Stomach (tissue), 9 donors: Measurements from ENCODE around the gene GPR61. TPM values are rescaled to one million over a fixed set of nuclear protein-coding genes. Genes with fewer than 3 reads are reported as not detected.

Experiments
- DNase-seq, 2 donors: peaks; one replicate each; pipeline versions ENCODE4 v3.0.0 to v3.0.0-alpha.2; 2013 to 2019
- H3K27ac ChIP-seq, 5 donors: fragments of 200-600 bp in 4 of 5; sonication (generic) in 4 of 5; one replicate each; pipeline ENCODE4 v1.5.1; 2013 to 2019; ENCODE audit warnings: mild to moderate bottlenecking in 1 of 5, moderate library complexity in 1 of 5
- H3K27me3 ChIP-seq, 3 donors: fragments of 200-600 bp; sonication (generic); one replicate each; pipeline ENCODE4 v1.5.1; 2017 to 2019; ENCODE audit warnings: mixed run types in 1 of 3
- H3K36me3 ChIP-seq, 4 donors: fragments of 200-600 bp; sonication (generic); 1 replicate in 3 of 4; 2 replicates in 1 of 4; pipeline ENCODE4 v1.5.1; 2016 to 2019
- H3K4me1 ChIP-seq, 4 donors: fragments of 200-600 bp; sonication (generic); one replicate each; pipeline ENCODE4 v1.5.1; 2016 to 2019
- H3K4me3 ChIP-seq, 4 donors: fragments of 200-600 bp; sonication (generic) in 3 of 4; one replicate each; pipeline ENCODE4 v1.5.1; 2016 to 2019; ENCODE audit warnings: mild to moderate bottlenecking in 1 of 4
- H3K9me3 ChIP-seq, 4 donors: fragments of 200-600 bp; sonication (generic); one replicate each; pipeline ENCODE4 v1.5.1; 2016 to 2019
- EP300 ChIP-seq: sonication (generic); formaldehyde crosslinking; IDR thresholded peaks from one replicate; pipeline ENCODE4 v1.6.1; 2017; ENCODE audit warnings: antibody characterized with exemption
- POLR2A ChIP-seq, 4 donors: fragments of 450-650 bp; IDR thresholded peaks; one replicate each; pipeline ENCODE4 v1.6.1; 2016; ENCODE audit warnings: antibody characterized with exemption in 4 of 4, control low read depth in 2 of 4, mild to moderate bottlenecking in 1 of 4, moderate library complexity in 1 of 4
- POLR2AphosphoS5 ChIP-seq, 3 donors: sonication (generic); formaldehyde crosslinking; IDR thresholded peaks; one replicate each; pipeline ENCODE4 v1.6.1; 2016; ENCODE audit warnings: antibody characterized with exemption in 3 of 3
- WGBS, 5 donors: extraction: QIAGEN DNeasy Blood & Tissue Kit in 3 of 5; methylation state at CpG; one replicate each; pipeline versions ENCODE4 v1.1.5 to v1.1.7; 2013 to 2018; 5-methylcytosine and 5-hydroxymethylcytosine counted together
- intact Hi-C: fragments of 100-400 bp; cut with DNase I; formaldehyde crosslinking; loops from one replicate; pipeline ENCODE4 v1.15.1; 2023; ENCODE audit warnings: low total_unique reads
- polyA plus RNA-seq, 3 donors: library from polyadenylated mRNA; stranded (reverse); fragments of 200-250 nt; gene quantifications; one replicate each; pipeline ENCODE4 v1.2.3, GENCODE V29; 2013
- total RNA-seq, 5 donors: library from RNA; depleted of rRNA; stranded (reverse); fragments of >200 nt; gene quantifications; one replicate each; pipeline versions ENCODE4 v1.1.0 to v1.2.3, GENCODE V29; 2014 to 2016
- TF ChIP-seq, protein P1 (sequence below), 7 experiments: fragments of 450-650 bp in 4 of 7; fragments of 200-600 bp in 3 of 7; sonication (generic) in 3 of 7; IDR thresholded peaks; one replicate each; pipeline ENCODE4 v1.5.1; 2016 to 2019; ENCODE audit warnings: antibody characterized with exemption in 7 of 7, control low read depth in 2 of 7, mild to moderate bottlenecking in 1 of 7
- donor health status: healthy with polysubstance abuse.
- donor health status: Bipolar disorder and iron deficiency.
- donor health status: healthy.

The GPR61 gene
- total and polyA plus RNA-seq, 8 donors, result 0.12 TPM; not detected in 7

DNA sequence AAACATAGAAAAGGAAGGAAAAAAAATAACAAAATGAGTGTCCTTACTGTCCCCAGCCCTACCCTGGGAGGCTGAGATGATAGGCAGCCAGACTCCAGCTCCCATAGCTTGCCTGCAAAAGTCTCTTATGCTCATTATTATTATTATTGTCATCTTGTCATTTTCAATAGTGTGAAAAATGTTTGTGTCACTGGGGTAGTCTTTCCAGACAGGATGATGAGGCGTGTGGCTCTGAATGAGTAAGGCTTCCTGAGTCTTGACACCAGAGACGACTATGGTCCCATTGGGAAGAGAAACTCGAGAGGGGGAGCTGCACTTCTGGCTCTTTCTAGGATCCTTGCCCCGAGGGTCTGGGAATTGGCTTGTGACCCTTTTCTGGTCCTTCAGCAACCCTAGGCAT is 46.9 kb upstream of the GPR61 start:
- no peak overlapping the region for H3K27ac ChIP-seq
- 60 to 85% (median 82%) methylated on average over 4 of the region's 4 CpGs for WGBS, 5 donors
- peaks cover 24 to 64% (median 48%) of the 10 kb centered on the region in 4 donors for H3K36me3 ChIP-seq
- intact Hi-C loops, result loop anchor here (5.0 kb wide), 1 partner anchor 40 kb away; no protein-coding TSS in a partner anchor
- H3K27me3 ChIP-seq, result no peaks in the 10 kb centered on the region
- H3K4me1 ChIP-seq, result peaks cover 8 to 52% (median 30%) of the 10 kb centered on the region in 4 donors
- H3K9me3 ChIP-seq, result no peaks in the 10 kb centered on the region
- no peak overlapping the region for H3K4me3 ChIP-seq
- no peak for DNase-seq
- TF ChIP-seq, protein P1, sequence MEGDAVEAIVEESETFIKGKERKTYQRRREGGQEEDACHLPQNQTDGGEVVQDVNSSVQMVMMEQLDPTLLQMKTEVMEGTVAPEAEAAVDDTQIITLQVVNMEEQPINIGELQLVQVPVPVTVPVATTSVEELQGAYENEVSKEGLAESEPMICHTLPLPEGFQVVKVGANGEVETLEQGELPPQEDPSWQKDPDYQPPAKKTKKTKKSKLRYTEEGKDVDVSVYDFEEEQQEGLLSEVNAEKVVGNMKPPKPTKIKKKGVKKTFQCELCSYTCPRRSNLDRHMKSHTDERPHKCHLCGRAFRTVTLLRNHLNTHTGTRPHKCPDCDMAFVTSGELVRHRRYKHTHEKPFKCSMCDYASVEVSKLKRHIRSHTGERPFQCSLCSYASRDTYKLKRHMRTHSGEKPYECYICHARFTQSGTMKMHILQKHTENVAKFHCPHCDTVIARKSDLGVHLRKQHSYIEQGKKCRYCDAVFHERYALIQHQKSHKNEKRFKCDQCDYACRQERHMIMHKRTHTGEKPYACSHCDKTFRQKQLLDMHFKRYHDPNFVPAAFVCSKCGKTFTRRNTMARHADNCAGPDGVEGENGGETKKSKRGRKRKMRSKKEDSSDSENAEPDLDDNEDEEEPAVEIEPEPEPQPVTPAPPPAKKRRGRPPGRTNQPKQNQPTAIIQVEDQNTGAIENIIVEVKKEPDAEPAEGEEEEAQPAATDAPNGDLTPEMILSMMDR (IDR thresholded peaks at IDR 0.05), result no peak
- TF ChIP-seq EP300, result no peak
- TF ChIP-seq POLR2AphosphoS5 (IDR thresholded peaks at IDR 0.05), result no peak
- no peak for TF ChIP-seq POLR2A (IDR thresholded peaks at IDR 0.05)

DNA sequence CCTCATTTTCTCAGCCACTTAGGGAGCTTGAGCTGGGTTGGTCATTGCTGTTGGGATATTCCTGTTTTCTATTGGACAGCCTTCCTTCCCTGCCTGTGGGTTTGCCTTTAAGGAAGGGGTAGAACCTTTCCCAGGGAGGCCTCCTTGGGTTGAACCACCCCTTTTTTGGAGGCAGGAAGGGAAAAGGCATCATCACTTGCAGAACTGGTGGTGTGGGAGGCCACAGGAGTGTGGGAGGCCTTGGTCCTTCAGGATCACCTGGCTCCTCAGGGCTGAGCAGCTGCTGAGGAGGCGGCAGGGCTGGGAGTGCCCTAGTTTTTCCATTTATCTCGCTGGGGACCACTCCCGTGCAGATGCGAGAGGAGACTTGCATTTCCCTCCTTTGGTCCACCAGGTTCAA is 46.4 kb upstream of the GPR61 start:
- H3K27me3 ChIP-seq, result no peaks in the 10 kb centered on the region
- H3K9me3 ChIP-seq, result no peaks in the 10 kb centered on the region
- intact Hi-C loops, result loop anchor here (5.0 kb wide), 1 partner anchor 39 kb away; no protein-coding TSS in a partner anchor
- peaks cover 26 to 64% (median 49%) of the 10 kb centered on the region in 4 donors for H3K36me3 ChIP-seq
- peak overlapping the region in 2 of 4 donors; percentile 80 to 91 for H3K4me3 ChIP-seq
- TF ChIP-seq POLR2A (IDR thresholded peaks at IDR 0.05), result no peak
- TF ChIP-seq EP300, result no peak
- TF ChIP-seq, protein P1 (IDR thresholded peaks at IDR 0.05), result no peak
- TF ChIP-seq POLR2AphosphoS5 (IDR thresholded peaks at IDR 0.05), result no peak
- peaks cover 8 to 57% (median 34%) of the 10 kb centered on the region in 4 donors for H3K4me1 ChIP-seq
- peak overlapping the region in 4 of 5 donors; percentile 76 to 90 (median 84) for H3K27ac ChIP-seq
- no peak for DNase-seq
- 46 to 62% (median 49%) methylated on average over 4 of the region's 4 CpGs for WGBS, 5 donors

DNA sequence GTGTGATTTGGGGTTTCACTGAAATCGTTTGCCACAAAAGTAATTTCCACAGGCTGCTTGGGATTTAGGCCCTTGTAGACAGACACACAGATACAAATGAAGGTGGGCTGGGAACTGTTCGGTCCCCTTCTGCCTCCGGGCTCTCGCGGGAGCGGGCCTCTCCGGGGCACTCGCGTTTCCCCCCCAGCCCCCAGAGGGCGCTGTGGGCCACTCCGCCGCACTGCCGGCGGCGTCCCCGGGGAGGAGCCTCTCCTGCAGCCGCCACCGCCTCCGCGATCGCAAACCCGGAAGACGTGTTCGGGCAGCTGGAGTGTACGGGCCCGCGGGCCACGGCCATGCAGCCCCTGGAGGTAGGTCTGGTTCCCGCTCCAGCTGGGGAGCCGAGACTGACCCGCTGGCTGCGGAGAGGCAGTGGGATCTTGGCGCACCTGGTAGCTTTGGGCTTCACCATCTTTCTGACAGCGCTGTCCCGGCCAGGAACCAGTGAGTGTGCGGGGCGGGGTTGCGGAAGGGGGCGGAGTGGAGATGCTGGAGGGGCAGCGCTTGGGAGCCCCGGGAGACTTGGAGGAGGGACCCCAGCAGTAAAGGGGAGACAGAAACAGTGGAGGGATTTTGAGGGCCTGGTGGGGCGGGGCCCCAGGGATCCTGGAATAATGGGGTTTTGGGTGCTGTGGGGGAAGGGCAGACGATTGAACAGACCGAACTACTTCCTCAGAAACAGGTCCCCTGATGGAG is 45.7 kb upstream of the GPR61 start, which contains the start of gene CYB561D1:
Gene CYB561D1, plus strand, starts transcription at position 290 of the 735 bp plus-strand sequence. Its CDS starts 46 bp downstream, at position 336.
- Histone ChIP-seq H3K9me3 (no peaks in the 10 kb centered on the region), H3K27ac (peak within 1 kb of the TSS; percentile 76 to 95 (median 87)), H3K4me1 (peaks cover 8 to 64% (median 40%) of the 10 kb centered on the region in 4 donors), H3K4me3 (peak within 1 kb of the TSS; percentile 80 to 91 (median 84)), H3K36me3 (peaks cover 24 to 59% (median 42%) of the 10 kb centered on the region in 4 donors), H3K27me3 (no peaks in the 10 kb centered on the region)
- no peak for TF ChIP-seq EP300
- TF ChIP-seq POLR2AphosphoS5 (IDR thresholded peaks at IDR 0.05), result peak in 2 of 3 donors; percentile 62 to 84
- TF ChIP-seq, protein P1 (IDR thresholded peaks at IDR 0.05), result peak in 5 of 7 experiments; percentile 72 to 93 (median 90)
- TF ChIP-seq POLR2A (IDR thresholded peaks at IDR 0.05), result peak in 1 of 4 donors; percentile 13
- WGBS, 5 donors, result 0% methylated on average over 14 to 44 of the region's 44 CpGs
- intact Hi-C loops, result loop anchor here (5.0 kb wide), 1 partner anchor 38 kb away; no protein-coding TSS in a partner anchor
- peak; percentile 88 to 96 for DNase-seq

DNA sequence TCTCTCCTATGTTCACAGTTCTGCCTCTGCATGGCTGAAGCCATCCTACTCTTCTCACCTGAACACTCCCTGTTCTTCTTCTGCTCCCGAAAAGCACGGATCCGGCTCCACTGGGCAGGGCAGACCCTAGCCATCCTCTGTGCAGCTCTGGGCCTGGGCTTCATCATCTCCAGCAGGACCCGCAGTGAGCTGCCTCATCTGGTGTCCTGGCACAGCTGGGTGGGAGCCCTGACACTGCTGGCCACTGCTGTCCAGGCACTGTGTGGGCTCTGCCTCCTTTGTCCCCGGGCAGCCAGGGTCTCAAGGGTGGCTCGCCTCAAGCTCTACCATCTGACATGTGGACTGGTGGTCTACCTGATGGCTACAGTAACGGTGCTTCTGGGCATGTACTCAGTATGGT is 43.9 kb upstream of the GPR61 start:
- no peaks in the 10 kb centered on the region for H3K9me3 ChIP-seq
- TF ChIP-seq, protein P1 (IDR thresholded peaks at IDR 0.05), result no peak
- no peak for TF ChIP-seq POLR2A (IDR thresholded peaks at IDR 0.05)
- TF ChIP-seq EP300, result no peak
- TF ChIP-seq POLR2AphosphoS5 (IDR thresholded peaks at IDR 0.05), result no peak
- H3K27me3 ChIP-seq, result no peaks in the 10 kb centered on the region
- no peak overlapping the region for H3K27ac ChIP-seq
- peaks cover 19 to 52% (median 37%) of the 10 kb centered on the region in 4 donors for H3K36me3 ChIP-seq
- H3K4me1 ChIP-seq, result peaks cover 25 to 76% (median 56%) of the 10 kb centered on the region in 4 donors
- DNase-seq, result no peak
- intact Hi-C loops, result no loop called here
- H3K4me3 ChIP-seq, result no peak overlapping the region
- 87 to 98% (median 93%) methylated on average over 6 to 7 of the region's 7 CpGs for WGBS, 5 donors
